ENCODE measurements around the gene RWDD1. TPM values are rescaled to one million over a fixed set of nuclear protein-coding genes. Genes with fewer than 3 reads are reported as not detected.
A peak's percentile ranks its signal among the peaks of the same experiment; 100 is the strongest.

RWDD1 gene
- total RNA-seq, 1 experiment from 2014 or later = 24.6 TPM

DNA sequence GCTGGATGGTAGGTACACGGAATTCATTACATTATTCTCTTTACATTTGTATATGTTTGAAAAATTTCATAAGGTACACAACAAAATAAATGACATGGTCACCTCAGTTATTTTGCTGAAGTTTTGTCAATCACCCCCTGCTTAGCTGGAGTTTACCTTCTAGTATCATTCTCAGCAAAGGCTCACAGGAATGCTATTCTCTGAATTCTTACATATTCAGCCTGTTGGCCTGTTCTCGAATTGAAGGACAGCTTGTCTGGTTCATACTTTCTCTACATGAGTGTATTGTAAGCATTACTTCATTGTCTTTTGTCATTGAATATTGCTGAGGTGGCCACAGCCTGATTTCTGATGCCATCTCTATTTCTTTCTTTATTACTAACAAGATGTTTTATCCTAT is 47.1 kb upstream of the RWDD1 start:
- BruUV-seq (replicated peaks) = no TSS peak
- intact Hi-C loops (cut with micrococcal nuclease) = no loop called here
- Histone ChIP-seq H3K4me1 (ENCODE audit: insufficient read depth, low read length) (peaks cover 5% of the 10 kb centered on the region; the same call in 1 of the 2 replicates), H3K9me2 (replicated peaks; ENCODE audit: low read length) (no peaks in the 10 kb centered on the region), H3K27ac (ENCODE audit: low read length) (no peak overlapping the region), H3K9me3 (ENCODE audit: low read length) (no peaks in the 10 kb centered on the region), H3K4me2 (ENCODE audit: low read length) (no peak overlapping the region), H3K79me2 (ENCODE audit: low read length) (no peaks in the 10 kb centered on the region), H3F3A (ENCODE audit: low read length, unreplicated experiment) (no peaks in the 10 kb centered on the region), H3K36me3 (ENCODE audit: low read depth, low read length) (no peaks in the 10 kb centered on the region), H3K4me3 (ENCODE audit: low read length) (no peak overlapping the region), H3K27me3 (ENCODE audit: low read length) (no peaks in the 10 kb centered on the region), H3K9ac (ENCODE audit: low read length) (no peak overlapping the region), H4K20me1 (ENCODE audit: low read length) (no peaks in the 10 kb centered on the region), H2AFZ (ENCODE audit: low read length) (no peak overlapping the region)
- ATAC-seq (no peak), DNase-seq (no peak)
- ChIA-PET POLR2A (ENCODE audit: unreplicated experiment) (no interaction called here), CTCF (no interaction called here)
- TF ChIP-seq EZH2 (IDR thresholded peaks at IDR 0.05; ENCODE audit: low read length, unreplicated experiment) (no peak), EZH2phosphoT487 (IDR thresholded peaks at IDR 0.05; ENCODE audit: borderline replicate concordance, low read length) (no peak)
- TF ChIP-seq, protein P1, sequence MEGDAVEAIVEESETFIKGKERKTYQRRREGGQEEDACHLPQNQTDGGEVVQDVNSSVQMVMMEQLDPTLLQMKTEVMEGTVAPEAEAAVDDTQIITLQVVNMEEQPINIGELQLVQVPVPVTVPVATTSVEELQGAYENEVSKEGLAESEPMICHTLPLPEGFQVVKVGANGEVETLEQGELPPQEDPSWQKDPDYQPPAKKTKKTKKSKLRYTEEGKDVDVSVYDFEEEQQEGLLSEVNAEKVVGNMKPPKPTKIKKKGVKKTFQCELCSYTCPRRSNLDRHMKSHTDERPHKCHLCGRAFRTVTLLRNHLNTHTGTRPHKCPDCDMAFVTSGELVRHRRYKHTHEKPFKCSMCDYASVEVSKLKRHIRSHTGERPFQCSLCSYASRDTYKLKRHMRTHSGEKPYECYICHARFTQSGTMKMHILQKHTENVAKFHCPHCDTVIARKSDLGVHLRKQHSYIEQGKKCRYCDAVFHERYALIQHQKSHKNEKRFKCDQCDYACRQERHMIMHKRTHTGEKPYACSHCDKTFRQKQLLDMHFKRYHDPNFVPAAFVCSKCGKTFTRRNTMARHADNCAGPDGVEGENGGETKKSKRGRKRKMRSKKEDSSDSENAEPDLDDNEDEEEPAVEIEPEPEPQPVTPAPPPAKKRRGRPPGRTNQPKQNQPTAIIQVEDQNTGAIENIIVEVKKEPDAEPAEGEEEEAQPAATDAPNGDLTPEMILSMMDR (conservative IDR thresholded peaks at IDR 0.05; ENCODE audit: low read depth, low read length) = no peak

DNA sequence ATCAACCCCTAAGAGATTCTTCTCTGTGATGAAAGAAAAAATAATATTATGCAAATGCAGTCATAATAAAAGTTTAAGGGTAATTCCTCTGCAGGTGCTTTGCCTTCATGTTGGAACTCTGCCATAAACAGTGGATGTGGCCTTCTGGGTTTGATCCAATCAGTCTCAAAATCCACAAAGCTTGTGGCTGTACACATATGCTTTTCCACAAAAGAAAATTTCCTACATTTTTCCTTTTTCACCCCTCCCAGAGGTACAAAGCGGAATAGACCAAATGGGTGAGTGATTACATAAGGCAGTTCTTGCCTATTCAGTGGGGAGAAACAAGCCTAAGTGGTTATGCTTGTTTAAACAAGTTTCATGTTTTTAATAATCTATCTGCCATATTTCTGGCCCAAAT is 43.2 kb upstream of the RWDD1 start:
- intact Hi-C loops (cut with micrococcal nuclease) = no loop called here
- Histone ChIP-seq H4K20me1 (ENCODE audit: low read length) (no peaks in the 10 kb centered on the region), H3F3A (ENCODE audit: low read length, unreplicated experiment) (no peaks in the 10 kb centered on the region), H3K9me3 (ENCODE audit: low read length) (no peaks in the 10 kb centered on the region), H3K9me2 (replicated peaks; ENCODE audit: low read length) (no peaks in the 10 kb centered on the region), H3K9ac (ENCODE audit: low read length) (no peak overlapping the region), H3K27ac (ENCODE audit: low read length) (no peak overlapping the region), H3K4me3 (ENCODE audit: low read length) (no peak overlapping the region), H2AFZ (ENCODE audit: low read length) (no peak overlapping the region), H3K4me2 (ENCODE audit: low read length) (no peak overlapping the region), H3K27me3 (ENCODE audit: low read length) (no peaks in the 10 kb centered on the region), H3K4me1 (ENCODE audit: insufficient read depth, low read length) (peaks cover 18% of the 10 kb centered on the region), H3K79me2 (ENCODE audit: low read length) (no peaks in the 10 kb centered on the region), H3K36me3 (ENCODE audit: low read depth, low read length) (no peaks in the 10 kb centered on the region)
- ChIA-PET POLR2A (ENCODE audit: unreplicated experiment) (no interaction called here), CTCF (no interaction called here)
- ATAC-seq = no peak
- no peak for DNase-seq
- TF ChIP-seq EZH2 (IDR thresholded peaks at IDR 0.05; ENCODE audit: low read length, unreplicated experiment) (no peak), EZH2phosphoT487 (IDR thresholded peaks at IDR 0.05; ENCODE audit: borderline replicate concordance, low read length) (no peak)
- TF ChIP-seq, protein P1 (conservative IDR thresholded peaks at IDR 0.05; ENCODE audit: low read depth, low read length) = no peak
- BruUV-seq (replicated peaks) = no TSS peak

DNA sequence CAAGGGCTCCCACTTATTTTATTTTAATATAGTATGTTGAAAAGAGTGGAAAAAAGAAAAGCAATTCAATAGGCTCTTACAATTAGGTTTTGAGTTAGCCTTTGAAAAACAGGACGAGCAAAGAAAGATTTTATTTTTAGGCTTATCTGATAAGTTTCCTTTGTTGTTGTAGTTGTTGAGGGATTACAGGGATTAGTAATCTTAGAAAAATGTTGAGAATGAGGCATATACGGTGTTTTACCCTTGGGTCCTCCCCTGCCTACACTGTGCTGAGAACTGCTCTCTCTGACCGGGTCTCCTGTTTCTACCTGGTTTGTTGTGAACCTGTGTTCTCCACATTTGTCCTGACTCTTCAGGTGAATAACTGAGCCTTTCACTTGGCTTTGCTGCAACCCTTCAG is 42.5 kb upstream of the RWDD1 start:
- ChIA-PET POLR2A (ENCODE audit: unreplicated experiment) (no interaction called here), CTCF (no interaction called here)
- H3K4me2 ChIP-seq (ENCODE audit: low read length) = no peak overlapping the region
- H3K9me2 ChIP-seq (replicated peaks; ENCODE audit: low read length) = no peaks in the 10 kb centered on the region
- H3K79me2 ChIP-seq (ENCODE audit: low read length) = no peaks in the 10 kb centered on the region
- no peak overlapping the region for H3K9ac ChIP-seq (ENCODE audit: low read length)
- H3K36me3 ChIP-seq (ENCODE audit: low read depth, low read length) = no peaks in the 10 kb centered on the region
- no peaks in the 10 kb centered on the region for H3K27me3 ChIP-seq (ENCODE audit: low read length)
- TF ChIP-seq, protein P1 (conservative IDR thresholded peaks at IDR 0.05; ENCODE audit: low read depth, low read length) = no peak
- no peak for TF ChIP-seq EZH2 (IDR thresholded peaks at IDR 0.05; ENCODE audit: low read length, unreplicated experiment)
- no peak for TF ChIP-seq EZH2phosphoT487 (IDR thresholded peaks at IDR 0.05; ENCODE audit: borderline replicate concordance, low read length)
- H4K20me1 ChIP-seq (ENCODE audit: low read length) = no peaks in the 10 kb centered on the region
- H3F3A ChIP-seq (ENCODE audit: low read length, unreplicated experiment) = no peaks in the 10 kb centered on the region
- H2AFZ ChIP-seq (ENCODE audit: low read length) = no peak overlapping the region
- BruUV-seq (replicated peaks) = no TSS peak
- DNase-seq (peak; percentile 28), ATAC-seq (no peak; the same call in 1 of the 2 replicates)
- no peaks in the 10 kb centered on the region for H3K9me3 ChIP-seq (ENCODE audit: low read length)
- H3K27ac ChIP-seq (ENCODE audit: low read length) = no peak overlapping the region
- peaks cover 18% of the 10 kb centered on the region for H3K4me1 ChIP-seq (ENCODE audit: insufficient read depth, low read length)
- intact Hi-C loops (cut with micrococcal nuclease) = no loop called here
- H3K4me3 ChIP-seq (ENCODE audit: low read length) = no peak overlapping the region

Data from PC-3 (cell line).